AML-193 (cell line): Measurements from ENCODE around the gene RSPO1.
"Not testable (repeated sequence)": the region's sequence is repeated elsewhere in the genome, so short reads cannot be mapped to it uniquely, and the experiment has no call there.

ENCODE experiments used
- DNase-seq, 2 experiments: peaks; one replicate each; lab custom pipeline; 2025; lab: John Stamatoyannopoulos, UW

RSPO1 gene, protein sequence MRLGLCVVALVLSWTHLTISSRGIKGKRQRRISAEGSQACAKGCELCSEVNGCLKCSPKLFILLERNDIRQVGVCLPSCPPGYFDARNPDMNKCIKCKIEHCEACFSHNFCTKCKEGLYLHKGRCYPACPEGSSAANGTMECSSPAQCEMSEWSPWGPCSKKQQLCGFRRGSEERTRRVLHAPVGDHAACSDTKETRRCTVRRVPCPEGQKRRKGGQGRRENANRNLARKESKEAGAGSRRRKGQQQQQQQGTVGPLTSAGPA

DNA sequence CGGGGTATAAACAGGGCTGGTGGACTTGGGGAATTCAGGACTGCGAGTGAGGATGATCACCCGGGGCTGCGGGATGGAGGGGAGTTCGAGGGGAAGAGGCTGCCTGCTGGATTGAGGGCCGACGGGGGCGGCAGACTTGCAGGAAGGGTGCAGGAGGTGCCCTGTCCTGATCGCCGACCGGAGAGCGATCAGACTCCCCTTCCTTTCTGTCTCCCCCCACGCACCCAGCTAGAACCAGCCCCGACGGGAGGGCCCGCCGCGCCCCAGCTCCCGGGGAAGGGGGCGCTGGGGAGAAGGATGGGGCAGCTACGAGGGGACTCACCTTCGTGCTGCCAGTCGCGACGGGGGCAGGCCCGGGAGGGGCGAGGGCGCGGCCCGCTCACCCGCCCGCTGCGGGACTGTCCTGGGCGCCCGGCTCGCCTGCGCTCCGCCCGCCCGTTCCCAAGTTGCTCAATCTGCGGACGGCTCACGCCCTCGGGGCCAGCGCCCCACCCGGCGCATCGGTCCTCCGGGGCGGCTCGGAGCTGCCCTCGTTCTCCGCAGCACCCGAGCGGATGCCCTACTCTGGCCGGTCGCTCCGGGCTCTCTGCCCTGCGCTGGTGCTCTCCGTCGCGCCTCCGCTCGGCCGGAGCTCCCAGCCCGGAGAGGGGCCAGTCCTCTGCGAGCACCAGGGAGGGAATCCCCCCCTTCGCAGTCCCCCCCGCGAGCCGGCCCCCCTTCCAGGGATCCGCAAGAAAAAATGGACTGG lies at the start of gene RSPO1:
Gene RSPO1 (minus strand): TSS at position 649 of the 748 bp plus-strand sequence. CDS start 5,231 bp downstream, outside the sequence.
- no peak for DNase-seq

DNA sequence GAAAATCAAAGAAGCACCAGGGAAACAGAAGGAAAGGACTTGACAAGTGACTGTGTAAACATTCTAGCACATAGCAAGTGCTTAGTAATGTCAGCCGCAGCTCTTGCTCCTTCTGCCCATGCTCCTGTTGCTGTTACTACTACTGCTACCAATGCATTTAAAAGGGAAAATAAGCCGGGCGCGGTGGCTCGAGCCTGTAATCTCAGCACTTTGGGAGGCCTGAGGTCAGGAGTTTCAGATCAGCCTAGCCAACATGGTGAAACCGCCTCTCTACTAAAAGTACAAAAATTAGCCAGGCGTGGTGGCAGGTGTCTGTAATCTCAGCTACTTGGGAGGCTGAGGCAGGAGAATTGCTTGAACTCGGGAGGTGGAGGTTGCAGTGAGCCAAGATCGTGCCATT lies 49.5 kb upstream of the RSPO1 start:
- DNase-seq, result not testable (repeated sequence)

DNA sequence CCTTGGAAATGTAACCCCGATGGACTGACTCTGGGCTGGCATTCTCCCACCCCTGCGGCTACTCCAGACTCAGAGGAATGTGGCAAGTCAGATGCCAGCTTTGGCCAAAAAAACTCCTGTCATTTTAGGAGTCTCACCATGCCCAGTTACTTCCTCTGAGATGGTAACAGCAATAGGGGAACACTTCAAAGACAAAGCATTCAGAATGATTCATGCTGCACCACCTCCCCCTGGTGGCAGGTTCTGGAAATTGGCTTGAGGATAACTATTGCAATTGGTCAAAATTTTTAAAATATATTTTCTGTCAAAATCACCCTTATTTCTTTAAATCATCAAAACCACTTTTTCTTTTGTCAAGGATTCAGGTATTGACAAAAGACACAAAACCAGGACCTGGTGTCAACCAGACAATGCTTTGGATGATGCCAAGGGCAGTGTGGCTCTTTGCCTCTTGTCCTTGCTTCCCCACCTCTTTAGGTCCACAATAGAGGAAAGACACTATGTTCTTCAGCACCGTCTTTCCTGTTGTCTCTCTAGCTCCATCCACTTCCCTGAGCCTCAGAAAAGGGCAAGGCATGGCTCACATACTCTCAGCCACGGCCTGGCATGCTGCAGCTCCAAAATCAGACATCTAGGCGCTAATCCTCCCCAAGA lies 47.8 kb upstream of the RSPO1 start:
- DNase-seq, result peak; percentile 69 to 80

DNA sequence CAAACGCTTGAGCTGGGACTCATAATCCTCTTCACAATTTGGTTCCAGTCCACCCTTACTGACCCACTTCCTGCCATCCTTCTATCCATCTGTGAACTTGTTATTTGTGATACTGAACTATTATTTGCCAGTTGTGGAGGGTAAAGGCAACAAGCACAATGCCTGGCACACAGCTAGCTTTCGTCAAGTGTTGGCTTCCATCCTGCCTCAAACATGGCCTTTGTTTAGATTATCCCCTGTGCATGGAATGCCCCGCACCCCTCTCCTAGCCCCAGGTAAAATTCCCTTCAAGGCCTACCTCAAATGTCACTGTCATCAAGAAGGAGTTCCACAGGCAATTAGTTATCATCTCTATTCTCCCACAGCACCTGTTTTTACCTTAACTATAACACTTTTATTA lies 46.2 kb upstream of the RSPO1 start:
- DNase-seq, result no peak

DNA sequence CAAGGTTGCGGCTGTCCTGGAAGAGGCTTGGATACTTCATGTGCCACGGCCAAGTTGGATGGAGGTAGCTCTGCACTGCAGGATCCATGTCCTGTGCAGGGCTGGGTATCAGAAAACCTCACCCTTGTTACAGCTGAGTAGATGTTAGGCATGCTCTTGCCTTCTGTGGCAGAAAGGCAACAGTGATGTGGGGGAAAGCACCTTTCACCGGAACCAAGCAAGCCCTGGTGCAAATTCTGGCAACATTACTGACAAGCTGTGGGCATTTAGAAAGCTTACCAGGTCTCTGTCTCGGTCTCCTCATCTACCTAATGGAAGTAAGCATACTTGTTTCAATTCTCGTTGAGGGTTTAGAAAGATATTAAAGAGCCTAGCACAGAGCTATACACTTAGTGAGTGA lies 43.1 kb upstream of the RSPO1 start:
- no peak for DNase-seq

DNA sequence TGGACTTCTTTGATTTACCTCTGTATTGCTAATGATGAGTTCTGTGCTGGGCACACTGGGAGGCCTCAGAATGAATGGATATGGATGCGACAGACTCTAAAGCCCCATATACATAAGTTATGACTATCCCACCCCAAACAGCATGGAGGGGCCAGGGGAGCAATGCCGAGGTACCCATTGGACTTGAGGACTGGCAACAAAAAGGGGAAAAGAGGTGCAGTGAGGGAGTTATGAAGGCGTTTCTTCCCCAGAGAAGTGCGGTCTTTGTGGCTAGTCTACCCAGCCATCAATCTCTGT lies 42.4 kb upstream of the RSPO1 start:
- no peak for DNase-seq

DNA sequence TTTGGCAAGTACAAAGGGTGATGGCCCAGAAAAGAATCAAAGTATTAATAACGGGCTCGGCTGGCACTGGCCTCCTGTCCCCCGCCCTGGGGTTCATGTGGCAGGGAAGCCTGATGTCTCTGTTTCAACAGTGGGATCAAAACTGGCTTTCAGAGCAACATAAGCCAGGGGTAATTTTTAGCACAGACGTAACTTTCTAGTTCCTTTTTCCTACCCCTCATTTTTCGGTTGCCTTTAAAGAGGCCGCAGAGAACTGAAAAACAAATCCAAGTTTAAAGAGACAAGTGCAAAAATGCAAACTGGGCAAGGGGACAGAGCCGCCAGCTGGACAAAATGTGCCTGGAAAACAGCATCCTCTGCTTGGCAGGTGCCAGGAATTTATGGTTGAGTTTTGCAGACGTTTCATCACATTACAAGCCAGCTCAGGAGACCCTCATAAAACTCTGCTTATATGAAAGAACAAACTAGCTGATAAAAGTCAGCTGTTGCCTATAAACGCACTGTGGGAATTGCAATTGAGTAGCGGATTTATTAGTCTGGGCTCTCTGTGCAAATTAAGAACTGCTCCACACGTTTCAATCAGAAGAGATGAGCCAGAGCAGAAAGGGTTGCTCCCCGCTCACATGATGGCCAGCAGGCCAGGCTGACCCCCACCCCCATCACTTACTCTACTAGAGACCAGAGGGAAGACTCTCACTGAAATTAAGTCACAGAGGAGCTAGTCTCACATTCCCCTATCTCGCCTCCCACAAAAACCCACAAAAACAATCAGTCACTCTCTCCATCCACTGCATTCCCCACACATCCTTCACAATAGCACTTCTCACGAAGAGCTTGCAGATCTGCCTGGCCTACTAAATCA lies 41.8 kb upstream of the RSPO1 start:
- no peak for DNase-seq

DNA sequence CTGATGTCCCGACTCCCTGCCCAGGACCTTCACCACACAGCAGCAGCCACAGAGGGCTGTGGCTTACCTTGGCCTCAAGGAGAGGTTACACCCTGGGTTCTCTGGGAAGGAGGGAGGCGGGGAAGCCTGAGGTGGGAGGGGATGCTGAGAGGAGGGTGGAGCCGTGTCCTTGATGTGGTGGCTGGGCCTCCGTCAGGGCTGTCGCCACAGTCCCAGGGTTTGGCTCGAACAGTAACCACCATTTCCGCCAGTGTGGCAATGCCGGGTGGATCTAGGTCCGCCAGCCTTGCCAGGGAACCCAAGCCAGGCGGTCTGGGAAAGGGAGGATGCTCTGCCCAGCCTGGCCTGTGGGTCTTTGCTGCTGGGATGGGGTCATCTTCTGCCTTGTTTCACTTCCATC lies 39.2 kb upstream of the RSPO1 start:
- no peak for DNase-seq

DNA sequence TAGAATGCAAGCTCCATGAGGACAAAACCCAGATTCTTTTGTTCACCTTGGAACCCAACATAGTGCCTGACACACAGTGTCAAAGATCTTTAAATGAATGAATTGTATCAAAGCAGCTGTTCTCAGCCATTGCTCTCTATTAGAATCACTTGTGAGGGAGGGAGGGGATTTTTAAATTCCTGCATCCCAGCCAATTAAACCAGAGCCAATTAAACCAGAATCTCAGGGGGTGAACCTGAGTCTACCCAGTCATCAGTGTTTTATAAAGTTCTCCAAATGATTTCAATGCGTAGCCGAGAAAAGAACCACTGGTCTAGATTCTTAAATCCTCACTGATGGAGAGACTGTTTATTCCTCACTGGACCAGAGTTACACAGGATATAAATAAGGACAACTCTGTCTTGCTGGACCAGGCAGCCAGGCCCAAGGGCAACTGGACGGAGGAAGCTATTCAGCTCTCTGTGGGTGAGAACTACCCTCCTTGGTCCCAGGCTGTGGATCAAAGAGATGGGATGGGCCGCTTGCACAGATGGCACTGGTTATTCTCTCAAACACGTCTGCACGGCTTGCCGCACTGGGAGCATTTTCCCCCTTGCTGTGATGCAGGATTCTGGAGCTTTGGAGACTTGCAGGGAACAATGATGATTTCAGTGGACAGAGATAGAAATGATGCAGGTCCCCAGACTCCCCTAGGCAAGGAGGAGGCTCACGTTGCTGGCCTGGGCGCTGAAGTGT lies 37.6 kb upstream of the RSPO1 start:
- no peak for DNase-seq

DNA sequence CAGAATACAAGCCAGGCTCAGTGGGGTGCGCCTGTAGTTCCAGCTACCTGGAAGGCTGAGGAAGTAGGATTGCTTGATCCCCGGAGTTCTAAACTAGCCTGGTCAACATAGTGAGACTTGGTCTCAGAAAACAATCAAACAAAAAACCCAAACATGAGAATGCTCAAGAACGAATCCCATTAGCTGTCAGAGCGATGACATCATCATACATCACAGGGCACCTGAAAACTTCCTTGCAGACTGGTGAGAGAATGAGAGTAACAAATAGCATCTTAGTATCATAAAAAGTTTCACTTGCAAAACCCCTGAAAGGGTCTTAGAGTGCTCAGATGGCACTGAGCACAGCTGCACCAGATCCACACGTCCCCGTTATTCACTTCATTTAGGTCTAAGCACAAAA lies 36.6 kb upstream of the RSPO1 start:
- no peak for DNase-seq

DNA sequence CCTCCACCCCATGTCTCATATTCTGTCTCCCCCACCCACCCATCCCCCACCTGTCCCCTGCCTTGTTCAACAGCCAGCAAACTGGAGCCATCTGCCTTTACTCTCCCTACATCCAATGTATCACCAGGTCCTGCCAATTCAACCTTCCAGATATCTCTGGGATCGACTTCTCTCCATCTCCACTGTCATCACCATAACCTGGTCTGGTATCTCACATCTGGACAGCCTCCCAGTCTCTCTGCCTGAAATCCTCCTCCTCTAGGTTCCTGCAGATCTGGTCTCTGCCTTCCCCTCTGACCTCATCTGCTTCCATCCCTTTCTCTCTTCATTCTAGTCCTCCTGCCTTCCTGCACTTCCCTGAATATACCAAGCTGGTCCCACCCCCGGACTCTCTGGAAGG lies 35.4 kb upstream of the RSPO1 start:
- no peak for DNase-seq

DNA sequence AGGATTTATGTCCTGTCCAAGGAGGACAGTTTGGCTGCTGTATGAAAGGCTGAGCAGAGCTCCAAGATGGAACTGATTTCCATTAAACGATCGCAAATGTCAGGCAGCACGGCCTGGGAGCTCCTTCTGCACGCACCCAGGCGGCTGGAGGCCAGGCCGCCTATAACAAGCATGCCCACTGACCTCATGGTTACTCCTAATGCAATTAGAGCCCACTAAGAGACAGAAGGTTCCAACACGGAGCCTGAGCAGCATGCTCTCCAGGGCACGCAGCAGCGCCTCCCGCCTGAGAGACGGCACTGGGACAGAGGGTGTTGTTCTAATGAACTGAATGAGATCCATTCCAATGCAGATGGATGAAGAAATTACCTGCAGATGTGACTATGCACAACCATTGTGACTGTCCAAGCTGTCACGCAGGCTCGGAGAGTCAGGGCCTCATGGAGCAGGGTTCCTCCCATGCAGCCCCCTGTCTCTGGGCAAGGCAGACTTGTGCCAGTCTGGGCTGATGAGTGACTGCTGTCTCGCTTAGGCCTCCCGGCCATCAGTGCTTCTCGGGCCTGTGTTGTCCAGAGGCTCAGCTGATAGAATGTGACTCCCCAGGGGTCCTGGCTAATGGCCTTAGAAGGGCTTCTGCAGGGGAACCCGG lies 32.5 kb upstream of the RSPO1 start:
- no peak for DNase-seq

DNA sequence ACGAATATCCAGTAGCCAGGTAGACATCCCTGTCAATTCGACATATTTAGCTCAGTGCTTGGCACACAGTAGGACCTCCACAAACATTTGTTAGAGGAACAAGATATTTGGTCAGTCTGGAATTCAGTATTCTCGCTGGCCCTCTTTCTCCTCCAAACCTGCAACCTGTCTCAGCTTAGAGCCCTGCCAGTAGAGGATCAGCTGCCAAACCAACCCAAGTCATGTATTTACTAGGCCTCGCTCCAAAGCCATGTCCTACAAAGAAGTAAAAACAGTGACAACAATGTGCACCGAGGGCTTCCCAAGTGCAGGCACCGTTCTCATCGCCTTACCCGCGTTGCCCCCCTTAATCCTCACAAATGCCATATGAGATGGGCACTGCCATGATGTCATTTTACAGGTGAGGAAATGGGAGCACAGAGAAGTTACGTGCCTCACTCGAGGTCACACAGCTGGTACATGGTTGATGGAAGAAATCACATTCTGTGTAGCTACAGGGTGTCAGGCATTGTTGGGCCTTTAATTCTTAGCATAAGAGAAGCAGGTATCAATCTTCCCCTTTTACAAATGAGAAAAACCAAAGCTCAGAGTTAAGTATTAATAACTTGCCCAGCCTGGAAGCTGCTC lies 31.7 kb upstream of the RSPO1 start:
- no peak for DNase-seq

DNA sequence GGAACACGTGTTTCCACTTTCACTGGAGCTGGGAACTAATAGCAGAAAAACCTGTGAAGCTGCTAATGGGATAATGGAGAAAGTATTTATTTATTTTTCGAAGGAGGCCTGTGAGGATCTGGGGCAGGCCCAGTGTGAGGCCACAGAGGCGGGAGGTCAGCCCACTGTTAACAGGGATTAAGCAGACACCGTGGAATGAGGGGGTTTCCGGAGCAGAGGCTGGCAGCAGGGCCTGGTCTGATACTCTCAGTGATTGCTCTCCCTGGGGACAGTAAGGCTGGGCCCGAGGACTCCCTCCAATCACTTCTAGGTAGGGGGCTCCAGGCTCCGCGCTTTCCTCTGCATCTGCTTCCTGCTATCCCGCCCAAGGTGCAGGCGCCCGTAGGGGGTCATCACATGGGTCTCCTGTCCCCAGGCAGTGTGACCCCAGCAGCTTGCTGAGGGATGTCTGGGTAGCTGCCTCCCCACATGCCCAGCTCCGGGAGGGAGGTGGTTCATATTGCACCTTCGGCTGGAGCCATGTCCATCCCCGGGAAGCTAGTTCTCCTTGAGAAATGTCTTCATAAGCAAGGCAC lies 28.8 kb upstream of the RSPO1 start:
- DNase-seq, result no peak

DNA sequence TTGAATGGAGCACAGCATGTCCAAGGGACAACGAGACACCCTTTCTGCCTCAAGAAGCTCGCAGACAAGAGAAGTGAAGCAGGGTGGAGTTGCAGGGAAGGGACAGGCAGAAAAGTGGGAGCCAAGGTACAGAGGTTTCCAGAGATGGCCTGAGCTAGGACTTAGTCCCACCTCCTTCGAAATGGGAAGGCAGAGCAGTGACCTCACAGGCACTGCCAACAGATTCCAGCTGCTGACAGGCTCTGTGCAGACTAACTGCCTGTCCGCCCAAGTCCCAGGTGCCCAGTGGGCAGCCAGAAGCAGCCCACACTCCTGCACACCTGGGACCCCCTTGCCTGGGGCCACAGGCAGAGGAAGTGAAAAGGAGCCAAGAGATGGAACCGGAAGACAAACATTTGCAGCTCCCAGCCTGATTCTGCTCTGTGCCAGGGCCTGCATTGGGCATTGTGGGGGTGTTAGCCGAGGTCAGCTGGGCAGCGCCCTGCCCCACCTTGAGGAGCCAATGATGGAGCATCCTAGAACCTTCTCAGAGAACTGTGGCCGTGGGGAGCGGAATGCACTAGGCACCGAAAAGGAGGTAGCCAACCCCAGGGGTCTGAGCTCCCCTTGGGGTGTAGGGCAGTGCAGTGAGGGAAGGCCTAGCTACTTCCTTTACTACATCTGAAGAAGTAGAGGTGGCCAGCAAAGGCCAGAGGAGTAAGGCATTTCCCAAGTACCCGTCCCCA lies 27.5 kb upstream of the RSPO1 start:
- DNase-seq, result no peak

DNA sequence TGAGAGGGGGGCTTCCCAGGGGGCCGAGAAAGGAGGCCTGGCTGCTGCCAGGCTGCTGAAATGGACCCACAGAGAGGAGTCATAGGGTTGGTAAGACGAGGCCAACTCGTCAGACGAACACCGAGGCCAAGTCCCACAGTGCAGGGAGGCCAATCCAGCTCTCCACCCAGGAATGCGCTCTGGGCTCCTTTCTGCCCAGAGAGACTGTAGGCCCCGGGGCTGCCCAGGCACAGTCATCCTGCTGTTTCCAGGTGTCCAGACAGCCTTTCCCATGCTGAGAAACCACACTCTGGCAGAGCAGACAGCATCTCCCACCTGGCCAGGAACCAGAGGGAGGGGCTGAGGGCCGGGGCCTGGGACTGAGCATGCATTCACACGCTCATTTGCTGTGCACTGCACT lies 26.7 kb upstream of the RSPO1 start:
- DNase-seq, result no peak

DNA sequence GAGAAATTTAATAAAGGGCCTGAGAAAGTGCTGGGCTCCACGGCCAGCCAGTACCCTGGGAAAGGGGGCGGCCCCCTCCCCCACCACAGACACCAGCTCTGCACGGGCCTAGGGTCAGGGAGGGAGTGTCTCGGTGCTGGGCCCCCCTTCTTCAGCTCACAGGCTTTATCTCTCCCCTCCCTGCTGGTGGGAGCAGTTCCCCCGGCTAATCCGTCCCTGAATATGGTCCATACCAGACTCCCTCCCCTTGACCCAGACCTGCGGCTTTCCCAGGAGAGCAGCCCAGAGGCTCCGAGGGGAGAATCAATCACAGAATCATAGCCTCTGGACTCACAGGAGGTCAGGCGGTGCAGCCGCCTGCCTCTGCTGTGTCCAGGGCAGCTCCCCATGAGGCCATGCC lies 26.0 kb upstream of the RSPO1 start:
- no peak for DNase-seq

DNA sequence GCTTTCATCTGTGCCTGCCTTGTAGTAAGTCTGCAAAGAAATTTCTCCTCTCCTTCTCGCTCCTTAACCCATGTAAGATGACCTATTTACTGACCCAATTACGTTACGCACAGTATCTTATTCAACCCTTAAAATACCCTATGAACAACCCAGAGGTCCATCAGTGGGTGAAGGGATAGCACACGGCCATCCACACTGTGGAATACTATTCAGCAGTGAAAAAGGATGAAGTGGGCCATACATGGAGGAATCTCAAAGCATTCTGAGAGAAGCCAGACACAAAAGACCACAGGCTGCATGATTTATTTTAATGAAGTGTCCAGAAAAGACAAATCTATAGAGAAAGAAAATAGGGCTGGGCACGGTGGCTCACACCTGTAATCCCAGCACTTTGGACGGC lies 23.8 kb upstream of the RSPO1 start:
- no peak for DNase-seq

DNA sequence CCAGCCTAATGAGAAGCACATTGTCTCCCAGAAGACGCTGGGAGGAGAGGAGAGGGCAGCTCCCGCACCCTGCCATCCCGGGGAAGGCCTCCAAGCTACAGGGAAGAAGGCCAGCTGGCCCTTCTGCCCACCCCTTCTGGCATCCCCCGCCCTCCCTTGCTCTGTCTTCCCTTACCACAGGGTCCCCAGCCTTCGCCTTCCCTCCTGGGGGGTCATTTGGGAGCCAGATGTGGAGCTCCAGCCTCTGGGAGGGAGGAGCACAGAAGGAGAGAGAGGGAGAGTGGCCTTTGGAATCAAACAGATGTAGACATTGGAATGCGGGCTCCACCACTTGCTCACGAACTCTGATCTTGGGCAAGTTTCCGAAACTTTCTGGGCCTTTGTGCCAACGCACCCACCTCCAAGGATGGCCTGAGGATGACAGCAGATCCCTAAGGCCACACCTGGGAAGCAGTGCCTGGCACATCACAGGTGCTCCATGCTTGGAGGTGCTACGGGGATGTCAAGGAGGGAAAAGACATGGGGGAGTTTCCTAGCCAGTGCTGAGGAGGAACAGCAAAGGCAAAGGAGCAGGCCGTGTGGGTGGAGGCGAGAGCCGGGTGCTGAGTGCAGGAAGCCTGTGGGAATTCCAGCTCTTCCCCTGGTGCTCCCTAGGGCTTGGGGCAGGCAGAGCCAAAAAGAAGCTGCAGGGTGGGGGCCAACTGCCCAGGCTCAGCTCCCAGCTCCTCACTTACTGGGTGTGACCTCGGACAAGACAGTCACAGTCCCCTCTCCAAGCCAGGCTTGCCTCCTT lies 23.1 kb upstream of the RSPO1 start:
- DNase-seq, result no peak
